Right atrium auricular region (tissue), 2 donors: ENCODE measurements around the gene PCIF1. TPM values are rescaled to one million over a fixed set of nuclear protein-coding genes. Genes with fewer than 3 reads are reported as not detected.

Experiments
- DNase-seq: peaks from one replicate; pipeline ENCODE4 v3.0.0-alpha.2; 2019; ENCODE audit warnings: low spot score
- H3K27ac ChIP-seq, 2 donors: fragments of 200-600 bp; sonication (generic); 1 replicate in 1 of 2; 2 replicates in 1 of 2; pipeline ENCODE4 v1.5.1; 2016 to 2019
- H3K27me3 ChIP-seq, 2 donors: fragments of 200-600 bp; sonication (generic); one replicate each; pipeline versions ENCODE4 v1.5.1 to v1.6.0; 2017 to 2019
- H3K36me3 ChIP-seq: fragments of 200-600 bp; sonication (generic); one replicate; pipeline ENCODE4 v1.5.1; 2016
- H3K4me1 ChIP-seq, 2 donors: fragments of 200-600 bp; sonication (generic); one replicate each; pipeline versions ENCODE4 v1.5.1 to v1.6.0; 2017 to 2019
- H3K4me3 ChIP-seq, 2 donors: fragments of 200-600 bp; sonication (generic); 1 replicate in 1 of 2; 2 replicates in 1 of 2; pipeline ENCODE4 v1.5.1; 2017 to 2019; ENCODE audit warnings: mild to moderate bottlenecking in 1 of 2, moderate library complexity in 1 of 2
- H3K9me3 ChIP-seq, 2 donors: fragments of 200-600 bp; sonication (generic); one replicate each; pipeline ENCODE4 v1.5.1; 2019
- CTCF ChIP-seq, 2 donors: fragments of 200-600 bp; sonication (generic); IDR thresholded peaks; one replicate each; pipeline ENCODE4 v1.5.1; 2019; ENCODE audit warnings: antibody characterized with exemption in 2 of 2
- total RNA-seq, 2 donors: library from RNA; depleted of rRNA; stranded (reverse); fragments of >200 nt; gene quantifications; one replicate each; pipeline ENCODE4 v1.1.0, GENCODE V29; 2016

The PCIF1 gene
- total RNA-seq, result 10 to 100 TPM; 21.1 to 39.8 TPM

GRCh38 chr20:45934586-45935415, at the start of gene PCIF1:
TSS of gene PCIF1 (plus strand) at chr20:45934683. CDS start at chr20:45939000, 4,317 bp downstream.
- peak within 1 kb of the TSS; percentile 100 for H3K27ac ChIP-seq
- no peaks in the 10 kb centered on the region for H3K9me3 ChIP-seq
- DNase-seq, result peak; percentile 99
- H3K36me3 ChIP-seq, result peaks cover 32% of the 10 kb centered on the region
- peaks cover 0 to 30% of the 10 kb centered on the region in 2 donors for H3K4me1 ChIP-seq
- TF ChIP-seq CTCF (IDR thresholded peaks at IDR 0.05), result no peak
- H3K27me3 ChIP-seq, result no peaks in the 10 kb centered on the region
- peak within 1 kb of the TSS; percentile 99 for H3K4me3 ChIP-seq

- no peaks in the 10 kb centered on the region for H3K9me3 ChIP-seq
- no peak for TF ChIP-seq CTCF (IDR thresholded peaks at IDR 0.05)
- peaks cover 0 to 29% of the 10 kb centered on the region in 2 donors for H3K4me1 ChIP-seq
- DNase-seq, result no peak
- H3K36me3 ChIP-seq, result peaks cover 9% of the 10 kb centered on the region
- no peak overlapping the region for H3K27ac ChIP-seq
- H3K27me3 ChIP-seq, result no peaks in the 10 kb centered on the region
- H3K4me3 ChIP-seq, result no peak overlapping the region
These were observed 47.7 kb upstream of the PCIF1 start for GRCh38 chr20:45886590-45887345.

DNA sequence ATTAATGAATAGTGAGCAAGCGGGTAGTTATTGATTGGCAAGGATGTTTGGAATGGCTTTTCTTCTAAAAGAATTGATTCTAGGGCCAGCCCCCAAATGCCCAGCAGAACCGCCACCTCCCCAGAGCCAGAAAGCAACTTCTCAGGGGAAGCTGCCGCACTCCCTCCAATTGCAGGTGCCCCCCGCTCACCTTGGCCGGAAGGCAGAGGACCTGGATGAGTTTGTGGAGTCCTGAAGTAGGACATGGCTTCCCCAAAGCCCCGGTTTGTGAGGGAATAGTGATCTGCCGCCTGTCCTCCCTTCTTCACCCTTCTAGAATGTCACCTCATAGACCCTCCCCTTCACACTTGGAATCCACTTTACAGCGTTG, 47.2 kb upstream of the PCIF1 start, which contains the start of gene SPATA25:
SPATA25 (minus strand) TSS at position 277 of the 370 bp plus-strand sequence; CDS start at position 245, 32 bp downstream.
- Histone ChIP-seq H3K4me1 (peaks cover 0 to 31% of the 10 kb centered on the region in 2 donors), H3K27ac (no peak within 1 kb of the TSS), H3K27me3 (no peaks in the 10 kb centered on the region), H3K36me3 (peaks cover 9% of the 10 kb centered on the region), H3K9me3 (no peaks in the 10 kb centered on the region), H3K4me3 (no peak within 1 kb of the TSS)
- DNase-seq, result no peak
- no peak for TF ChIP-seq CTCF (IDR thresholded peaks at IDR 0.05)

DNA sequence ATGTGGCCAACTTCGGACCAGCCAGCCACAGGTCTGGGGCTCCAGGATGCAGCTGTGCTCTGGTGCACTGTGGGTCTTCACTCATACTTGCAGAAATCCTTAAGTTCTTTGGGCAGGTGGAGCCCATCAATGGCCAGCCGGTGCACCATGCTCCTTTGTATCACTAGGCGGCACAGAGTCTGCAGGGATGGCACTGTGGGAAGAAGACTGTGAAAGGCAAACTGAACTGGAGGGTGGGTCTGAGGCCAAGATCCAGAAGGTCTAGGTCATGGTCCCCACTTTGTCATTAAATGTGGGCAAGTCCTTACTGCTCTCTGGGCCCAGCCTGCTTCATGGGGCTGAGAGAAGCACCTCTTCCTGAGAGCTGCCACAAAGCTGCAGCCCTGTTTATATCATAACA, 45.8 kb upstream of the PCIF1 start:
- Histone ChIP-seq H3K4me3 (no peak overlapping the region), H3K9me3 (no peaks in the 10 kb centered on the region), H3K36me3 (peaks cover 12% of the 10 kb centered on the region), H3K27ac (no peak overlapping the region), H3K4me1 (peaks cover 0 to 38% of the 10 kb centered on the region in 2 donors), H3K27me3 (no peaks in the 10 kb centered on the region)
- TF ChIP-seq CTCF (IDR thresholded peaks at IDR 0.05), result no peak
- DNase-seq, result no peak

DNA sequence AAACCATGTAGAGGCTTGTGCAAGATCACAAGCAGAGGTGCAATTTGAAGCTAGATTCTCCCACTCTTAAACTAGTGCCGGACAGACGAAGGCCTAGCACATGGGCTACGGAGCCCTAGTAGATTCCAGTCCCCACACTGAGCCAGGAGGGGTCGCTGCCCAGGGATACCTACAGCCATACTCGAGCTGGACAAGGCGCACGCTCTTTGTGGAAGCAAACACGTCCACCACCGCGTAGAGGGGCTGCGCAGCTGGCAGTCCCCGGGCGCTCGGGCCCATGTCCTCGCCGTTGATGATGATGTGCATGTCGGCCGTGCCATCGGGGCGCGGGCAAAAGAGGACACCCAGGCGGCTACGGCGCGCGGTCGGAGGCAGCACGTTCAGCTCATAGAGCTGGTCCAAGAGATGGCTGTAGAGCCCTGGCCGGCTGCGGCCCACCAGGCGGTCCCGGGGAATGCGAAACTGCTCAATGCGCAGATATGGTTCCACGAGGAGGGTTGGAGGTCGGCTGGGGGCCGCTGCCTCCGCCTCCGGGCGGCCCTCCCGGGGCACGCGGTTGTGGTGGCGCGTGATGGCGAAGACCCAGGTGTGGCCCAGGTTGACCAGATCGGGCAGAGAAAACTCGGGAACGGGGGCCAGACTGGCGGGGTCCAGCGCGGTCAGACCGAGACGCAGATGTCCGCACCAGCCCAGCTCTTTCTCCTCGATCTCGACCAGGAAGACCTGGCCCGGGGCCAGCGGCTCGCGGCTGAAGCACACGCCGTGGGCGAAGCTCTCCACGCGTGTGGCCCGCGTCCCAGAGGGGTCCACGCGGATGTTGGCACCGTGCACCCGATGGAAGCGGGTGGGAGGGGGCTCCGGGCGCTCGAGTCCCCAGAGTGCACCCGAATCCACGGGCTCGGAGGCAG, 44.2 kb upstream of the PCIF1 start:
- DNase-seq, result peak; percentile 91
- Histone ChIP-seq H3K4me1 (peaks cover 0 to 28% of the 10 kb centered on the region in 2 donors), H3K9me3 (no peaks in the 10 kb centered on the region), H3K36me3 (peaks cover 28% of the 10 kb centered on the region), H3K27ac (peak overlapping the region; percentile 83 to 92), H3K4me3 (peak overlapping the region; percentile 65 to 82), H3K27me3 (no peaks in the 10 kb centered on the region)
- peak; percentile 49 to 77 for TF ChIP-seq CTCF (IDR thresholded peaks at IDR 0.05)
